ENCODE measurements around the gene SGCD.

The SGCD gene

GRCh38 chr5:156427315-156427714 is 100.4 kb downstream of the SGCD start:
- DNase-seq (ENCODE audit: low read depth), result no peak
- H3K4me3 ChIP-seq (ENCODE audit: control insufficient read depth, low read depth, low read length), result no peak overlapping the region
- no peak for TF ChIP-seq CTCF (IDR thresholded peaks at IDR 0.05; ENCODE audit: control insufficient read depth, insufficient read depth, low read depth, low read length, missing control alignments)

GRCh38 chr5:156431956-156432829 is 105.2 kb downstream of the SGCD start:
- no peak overlapping the region for H3K4me3 ChIP-seq (ENCODE audit: control insufficient read depth, low read depth, low read length)
- no peak for TF ChIP-seq CTCF (IDR thresholded peaks at IDR 0.05; ENCODE audit: control insufficient read depth, insufficient read depth, low read depth, low read length, missing control alignments)
- DNase-seq (ENCODE audit: low read depth), result no peak

- TF ChIP-seq CTCF (IDR thresholded peaks at IDR 0.05; ENCODE audit: control insufficient read depth, insufficient read depth, low read depth, low read length, missing control alignments), result no peak
- no peak for DNase-seq (ENCODE audit: low read depth)
- no peak overlapping the region for H3K4me3 ChIP-seq (ENCODE audit: control insufficient read depth, low read depth, low read length)
Measured at GRCh38 chr5:156432830-156433105, 105.8 kb downstream of the SGCD start.

- no peak for TF ChIP-seq CTCF (IDR thresholded peaks at IDR 0.05; ENCODE audit: control insufficient read depth, insufficient read depth, low read depth, low read length, missing control alignments)
- H3K4me3 ChIP-seq (ENCODE audit: control insufficient read depth, low read depth, low read length), result no peak overlapping the region
- no peak for DNase-seq (ENCODE audit: low read depth)
Measured at GRCh38 chr5:156434471-156434870, 107.5 kb downstream of the SGCD start.

- DNase-seq (ENCODE audit: low read depth), result no peak
- TF ChIP-seq CTCF (IDR thresholded peaks at IDR 0.05; ENCODE audit: control insufficient read depth, insufficient read depth, low read depth, low read length, missing control alignments), result no peak
Measured at GRCh38 chr5:156435101-156435500, 108.1 kb downstream of the SGCD start.

GRCh38 chr5:156438076-156438475 is 111.1 kb downstream of the SGCD start:
- no peak for TF ChIP-seq CTCF (IDR thresholded peaks at IDR 0.05; ENCODE audit: control insufficient read depth, insufficient read depth, low read depth, low read length, missing control alignments)
- H3K4me3 ChIP-seq (ENCODE audit: control insufficient read depth, low read depth, low read length), result no peak overlapping the region
- no peak for DNase-seq (ENCODE audit: low read depth)

More at GRCh38 chr5:156435101-156435500, 108.1 kb downstream of the SGCD start:
- no peak overlapping the region for H3K4me3 ChIP-seq (ENCODE audit: control insufficient read depth, low read depth, low read length)
